Ishikawa (cell line): ENCODE results near the gene TMEM175.

ENCODE experiments used
- CEBPB ChIP-seq: IDR thresholded peaks from 2 replicates; pipeline ENCODE4 v1.6.1; 2012
- CREB1 ChIP-seq: IDR thresholded peaks from 2 replicates; pipeline ENCODE4 v1.6.1; 2012; ENCODE audit warnings: low read depth
- EGR1 ChIP-seq: IDR thresholded peaks from 2 replicates; pipeline ENCODE4 v1.6.1; 2012
- EP300 ChIP-seq: IDR thresholded peaks from 2 replicates; pipeline ENCODE4 v1.6.1; 2012; ENCODE audit warnings: borderline replicate concordance
- FOXM1 ChIP-seq: IDR thresholded peaks from 2 replicates; pipeline ENCODE4 v1.6.1; 2012; ENCODE audit warnings: low read depth, borderline replicate concordance
- NFIC ChIP-seq: IDR thresholded peaks from 2 replicates; pipeline ENCODE4 v1.6.1; 2012
- RAD21 ChIP-seq: IDR thresholded peaks from 2 replicates; pipeline ENCODE4 v1.6.1; 2012; ENCODE audit warnings: low read depth
- TAF1 ChIP-seq: IDR thresholded peaks from 2 replicates; pipeline ENCODE4 v1.6.1; 2012; ENCODE audit warnings: low read depth, mild to moderate bottlenecking
- TCF12 ChIP-seq: IDR thresholded peaks from 2 replicates; pipeline ENCODE4 v1.6.1; 2012; ENCODE audit warnings: low read depth
- TEAD4 ChIP-seq: IDR thresholded peaks from 2 replicates; pipeline ENCODE4 v1.6.1; 2012
- YY1 ChIP-seq: IDR thresholded peaks from 2 replicates; pipeline ENCODE4 v1.6.1; 2012; ENCODE audit warnings: low read depth
- ZBTB7A ChIP-seq: IDR thresholded peaks from 2 replicates; pipeline ENCODE4 v1.6.1; 2012; ENCODE audit warnings: low read depth
- TF ChIP-seq, protein P1 (sequence below): IDR thresholded peaks from 2 replicates; pipeline ENCODE4 v1.6.1; 2012
- TF ChIP-seq, protein P2 (sequence below): IDR thresholded peaks from 2 replicates; pipeline ENCODE4 v1.6.1; 2012
- TF ChIP-seq, protein P3 (sequence below): IDR thresholded peaks from 2 replicates; pipeline ENCODE4 v1.6.1; 2012; ENCODE audit warnings: low read depth, mild to moderate bottlenecking

TMEM175 gene

DNA sequence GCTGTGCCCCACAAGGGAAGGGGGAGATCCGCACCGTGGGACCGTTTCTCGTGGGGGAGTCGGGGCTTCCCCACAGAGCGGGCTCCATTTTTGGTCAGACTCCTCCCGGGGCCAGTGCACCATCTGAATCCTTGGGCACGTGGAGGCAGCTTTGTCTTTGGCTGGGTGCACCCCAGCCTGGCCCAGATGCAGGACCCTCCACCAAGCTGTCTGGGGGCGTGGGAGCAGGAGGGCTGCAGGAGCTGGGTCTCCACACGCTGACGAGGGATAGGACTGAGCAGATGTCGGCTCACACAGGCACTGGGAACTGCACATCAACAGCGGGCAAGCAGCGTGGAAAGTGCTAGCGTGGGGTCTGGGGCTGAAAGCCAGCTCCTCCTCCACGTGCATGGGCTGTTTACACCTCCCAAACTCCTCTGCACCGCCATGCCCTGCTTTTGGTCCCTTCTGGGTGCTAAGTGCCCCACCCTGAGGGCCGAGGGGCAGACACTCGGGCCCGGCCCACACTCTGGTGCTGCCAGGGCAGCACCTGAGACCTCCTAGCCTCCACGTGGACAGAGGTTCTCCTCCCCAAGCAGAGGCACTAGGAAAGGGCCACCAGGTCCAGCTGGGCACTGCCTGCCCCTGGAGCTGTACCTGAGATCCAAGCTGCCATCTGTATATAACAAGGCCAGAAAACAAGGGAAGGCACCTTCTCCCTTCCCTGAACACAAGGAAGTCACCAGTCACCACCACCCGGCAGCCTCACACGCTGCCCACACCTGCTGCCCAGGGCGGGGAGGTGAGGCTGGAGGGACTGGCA is 27.3 kb downstream of the TMEM175 start:
- TF ChIP-seq TCF12, result no peak

DNA sequence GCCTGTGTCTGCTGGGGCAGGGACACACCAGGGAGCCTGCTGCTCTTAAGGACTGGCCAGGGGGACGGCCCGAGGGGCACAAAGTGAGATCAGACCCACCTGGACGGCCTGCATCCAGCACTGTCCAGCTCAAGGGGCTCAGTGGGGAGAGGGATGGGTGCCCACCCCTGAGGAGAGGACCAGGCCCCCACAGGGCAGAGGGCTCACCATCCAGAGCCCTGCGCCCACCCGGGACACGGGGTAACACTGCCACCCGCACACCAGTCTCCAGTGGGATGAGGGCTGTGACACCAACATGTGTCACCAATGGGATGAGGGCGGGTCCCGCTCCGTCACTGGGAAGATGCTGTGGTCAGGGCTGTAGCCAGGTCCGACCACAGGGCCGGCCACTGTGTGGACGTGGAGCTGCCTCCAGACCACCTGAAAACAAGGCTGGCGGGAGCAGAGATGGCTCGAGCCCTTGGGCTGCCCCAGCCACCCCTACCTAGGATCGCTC is 27.9 kb downstream of the TMEM175 start:
- TF ChIP-seq RAD21 (no peak), TCF12 (no peak), YY1 (no peak), TEAD4 (no peak), FOXM1 (no peak), CREB1 (no peak), ZBTB7A (no peak), CEBPB (no peak), EGR1 (no peak), NFIC (no peak), TAF1 (no peak), EP300 (no peak)
- TF ChIP-seq, protein P1, sequence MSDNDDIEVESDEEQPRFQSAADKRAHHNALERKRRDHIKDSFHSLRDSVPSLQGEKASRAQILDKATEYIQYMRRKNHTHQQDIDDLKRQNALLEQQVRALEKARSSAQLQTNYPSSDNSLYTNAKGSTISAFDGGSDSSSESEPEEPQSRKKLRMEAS, result no peak
- TF ChIP-seq, protein P2, sequence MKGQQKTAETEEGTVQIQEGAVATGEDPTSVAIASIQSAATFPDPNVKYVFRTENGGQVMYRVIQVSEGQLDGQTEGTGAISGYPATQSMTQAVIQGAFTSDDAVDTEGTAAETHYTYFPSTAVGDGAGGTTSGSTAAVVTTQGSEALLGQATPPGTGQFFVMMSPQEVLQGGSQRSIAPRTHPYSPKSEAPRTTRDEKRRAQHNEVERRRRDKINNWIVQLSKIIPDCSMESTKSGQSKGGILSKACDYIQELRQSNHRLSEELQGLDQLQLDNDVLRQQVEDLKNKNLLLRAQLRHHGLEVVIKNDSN, result no peak
- TF ChIP-seq, protein P3, sequence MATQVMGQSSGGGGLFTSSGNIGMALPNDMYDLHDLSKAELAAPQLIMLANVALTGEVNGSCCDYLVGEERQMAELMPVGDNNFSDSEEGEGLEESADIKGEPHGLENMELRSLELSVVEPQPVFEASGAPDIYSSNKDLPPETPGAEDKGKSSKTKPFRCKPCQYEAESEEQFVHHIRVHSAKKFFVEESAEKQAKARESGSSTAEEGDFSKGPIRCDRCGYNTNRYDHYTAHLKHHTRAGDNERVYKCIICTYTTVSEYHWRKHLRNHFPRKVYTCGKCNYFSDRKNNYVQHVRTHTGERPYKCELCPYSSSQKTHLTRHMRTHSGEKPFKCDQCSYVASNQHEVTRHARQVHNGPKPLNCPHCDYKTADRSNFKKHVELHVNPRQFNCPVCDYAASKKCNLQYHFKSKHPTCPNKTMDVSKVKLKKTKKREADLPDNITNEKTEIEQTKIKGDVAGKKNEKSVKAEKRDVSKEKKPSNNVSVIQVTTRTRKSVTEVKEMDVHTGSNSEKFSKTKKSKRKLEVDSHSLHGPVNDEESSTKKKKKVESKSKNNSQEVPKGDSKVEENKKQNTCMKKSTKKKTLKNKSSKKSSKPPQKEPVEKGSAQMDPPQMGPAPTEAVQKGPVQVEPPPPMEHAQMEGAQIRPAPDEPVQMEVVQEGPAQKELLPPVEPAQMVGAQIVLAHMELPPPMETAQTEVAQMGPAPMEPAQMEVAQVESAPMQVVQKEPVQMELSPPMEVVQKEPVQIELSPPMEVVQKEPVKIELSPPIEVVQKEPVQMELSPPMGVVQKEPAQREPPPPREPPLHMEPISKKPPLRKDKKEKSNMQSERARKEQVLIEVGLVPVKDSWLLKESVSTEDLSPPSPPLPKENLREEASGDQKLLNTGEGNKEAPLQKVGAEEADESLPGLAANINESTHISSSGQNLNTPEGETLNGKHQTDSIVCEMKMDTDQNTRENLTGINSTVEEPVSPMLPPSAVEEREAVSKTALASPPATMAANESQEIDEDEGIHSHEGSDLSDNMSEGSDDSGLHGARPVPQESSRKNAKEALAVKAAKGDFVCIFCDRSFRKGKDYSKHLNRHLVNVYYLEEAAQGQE, result no peak

DNA sequence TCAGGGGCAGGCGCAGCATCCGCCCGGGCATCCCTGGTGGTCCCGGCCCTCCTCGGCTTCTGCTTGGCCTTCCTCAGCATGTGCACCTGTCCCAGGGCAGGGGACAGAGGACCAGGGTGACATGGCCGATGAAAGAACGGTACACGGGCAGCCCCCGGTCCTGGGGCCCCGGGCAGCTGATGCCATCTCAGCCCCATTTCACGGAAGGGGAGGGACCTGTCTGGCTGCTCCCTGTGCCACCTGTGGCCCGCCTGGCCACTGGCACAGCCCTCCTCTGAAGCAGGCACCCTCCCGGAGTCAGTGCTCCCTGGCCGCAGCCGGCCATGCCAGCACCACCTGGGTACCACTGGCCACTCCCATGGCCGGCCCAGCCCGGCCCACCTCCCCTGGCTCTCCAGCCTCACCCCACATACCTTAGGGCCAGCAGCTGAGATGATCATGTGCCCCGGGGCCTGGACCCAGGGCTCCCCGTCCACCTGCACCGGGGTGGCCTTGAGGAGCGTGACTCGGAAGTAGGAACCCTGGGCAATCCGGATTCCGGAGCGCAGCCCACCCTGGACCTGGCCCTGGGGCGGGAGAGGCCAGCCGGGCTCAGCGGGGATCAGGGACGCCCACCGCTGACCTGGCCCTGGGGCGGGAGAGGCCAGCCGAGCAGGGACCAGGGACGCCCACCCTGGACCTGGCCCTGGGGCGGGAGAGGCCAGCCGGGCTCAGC is 28.5 kb downstream of the TMEM175 start:
- TF ChIP-seq CEBPB, result no peak
- TF ChIP-seq RAD21, result no peak
- TF ChIP-seq, protein P3, result no peak
- TF ChIP-seq ZBTB7A, result no peak
- no peak for TF ChIP-seq TAF1
- no peak for TF ChIP-seq TEAD4
- TF ChIP-seq EP300, result no peak
- no peak for TF ChIP-seq EGR1
- TF ChIP-seq, protein P2, result no peak
- no peak for TF ChIP-seq FOXM1

DNA sequence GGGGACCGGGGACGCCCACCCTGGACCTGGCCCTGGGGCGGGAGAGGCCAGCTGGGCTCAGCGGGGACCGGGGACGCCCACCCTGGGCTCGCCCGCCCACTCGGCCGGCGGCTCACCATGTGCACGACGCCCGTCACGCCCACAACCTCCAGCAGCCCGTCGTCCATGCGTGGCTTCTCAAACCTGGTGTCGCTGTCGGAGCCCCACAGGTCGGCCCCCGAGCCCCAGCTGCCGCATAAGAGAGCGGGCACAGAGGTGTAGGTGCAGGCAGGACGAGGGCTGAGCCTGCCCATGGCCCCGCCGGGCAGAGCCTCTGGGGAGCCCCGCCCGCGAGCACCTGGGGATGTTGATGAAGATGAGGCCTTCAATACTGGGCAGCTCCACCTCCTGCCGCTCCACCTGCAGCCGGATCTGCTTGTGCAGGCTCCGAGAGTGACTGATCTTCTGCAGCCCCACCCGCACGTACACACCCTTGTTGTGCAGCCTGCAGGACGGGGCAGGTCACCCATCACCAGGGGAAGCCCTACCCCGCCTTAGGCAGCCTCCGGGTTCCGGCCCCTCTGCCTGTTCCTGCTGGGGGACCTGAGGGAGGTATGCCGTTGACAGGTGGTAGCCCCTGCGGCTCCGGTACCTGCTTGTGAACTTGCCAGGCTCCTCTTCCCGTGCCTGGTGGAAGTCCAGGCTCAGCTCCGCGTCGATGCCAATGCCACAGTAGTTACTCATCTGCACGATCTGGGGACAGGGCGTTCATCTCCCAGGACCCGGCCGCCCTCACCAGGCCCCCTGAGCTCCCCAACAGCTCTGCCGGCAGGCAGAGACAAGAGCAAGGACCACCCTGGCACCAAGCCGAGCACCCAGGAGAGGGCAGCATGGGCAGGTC is 29.3 kb downstream of the TMEM175 start:
- TF ChIP-seq RAD21 (no peak), EP300 (no peak), FOXM1 (no peak), ZBTB7A (no peak), YY1 (no peak)
- TF ChIP-seq, protein P1, result no peak

DNA sequence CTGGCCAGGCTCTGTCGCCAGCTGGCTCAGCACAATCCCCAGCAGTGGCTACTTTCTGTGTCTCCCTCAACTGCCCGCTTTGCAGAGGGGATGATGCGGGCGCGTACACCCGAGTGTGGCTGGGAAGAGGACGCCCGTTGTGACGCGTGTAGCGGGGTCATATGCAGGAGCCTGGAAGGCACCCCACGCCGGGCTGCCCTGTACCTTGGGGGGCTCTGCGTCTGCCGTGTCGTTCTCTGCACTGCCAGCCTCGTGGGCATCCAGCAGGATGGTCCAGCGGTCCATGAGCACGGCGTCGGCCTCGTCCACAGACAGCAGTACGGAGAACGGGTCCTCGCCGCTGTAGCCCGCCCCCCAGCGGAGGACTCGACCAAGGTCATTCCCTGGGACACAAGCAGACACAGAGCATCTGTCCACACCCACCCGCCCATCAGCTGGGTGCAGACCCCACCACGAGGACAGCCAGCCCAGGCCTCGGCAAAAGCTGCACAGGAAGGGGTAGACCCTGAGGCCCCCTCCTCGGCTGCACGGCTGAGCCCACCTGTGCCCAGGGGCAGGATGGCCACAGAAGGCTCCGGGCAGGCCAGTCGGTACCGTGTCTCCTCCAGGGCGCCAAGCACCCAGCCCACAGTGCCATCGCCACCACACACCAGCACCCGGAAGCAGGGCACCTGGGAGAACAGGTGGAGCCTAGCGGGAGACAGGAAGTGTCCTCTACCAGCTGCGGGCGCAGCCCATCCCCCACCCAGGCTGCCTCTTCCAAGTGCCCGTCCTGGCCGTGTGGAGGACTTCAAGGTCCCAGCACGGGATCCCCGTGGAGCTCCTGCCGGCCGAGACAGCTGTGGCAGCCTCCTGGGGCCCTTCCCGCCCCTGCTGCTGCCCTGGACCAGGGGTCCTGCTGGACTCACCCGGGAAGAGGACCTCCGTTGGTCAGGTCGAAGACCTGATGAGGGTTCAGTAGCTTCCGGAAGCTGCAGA is 30.3 kb downstream of the TMEM175 start:
- TF ChIP-seq TCF12 (no peak), NFIC (no peak), TAF1 (no peak), EGR1 (no peak), CEBPB (no peak), RAD21 (no peak), YY1 (no peak), CREB1 (no peak), EP300 (no peak), FOXM1 (no peak), TEAD4 (no peak), ZBTB7A (no peak)
- TF ChIP-seq, protein P2, result no peak
- TF ChIP-seq, protein P1, result no peak
- TF ChIP-seq, protein P3, result no peak
